Esophagus squamous epithelium (tissue), 4 donors: ENCODE results near the gene GOLGA6L22.
"Not testable (repeated sequence)": the region's sequence is repeated elsewhere in the genome, so short reads cannot be mapped to it uniquely, and the experiment has no call there.

ENCODE experiments used
- POLR2A ChIP-seq, 4 donors: fragments of 450-650 bp; IDR thresholded peaks; one replicate each; pipeline ENCODE4 v1.6.1; 2017; ENCODE audit warnings: antibody characterized with exemption in 4 of 4, mild to moderate bottlenecking in 4 of 4, moderate library complexity in 3 of 4
- TF ChIP-seq, protein P1 (sequence below), 6 experiments: fragments of 450-650 bp in 4 of 6; fragments of 200-600 bp in 2 of 6; sonication (generic) in 2 of 6; IDR thresholded peaks; one replicate each; pipeline ENCODE4 v1.5.1; 2016 to 2019; ENCODE audit warnings: antibody characterized with exemption in 6 of 6, mild to moderate bottlenecking in 4 of 6, moderate library complexity in 4 of 6

DNA sequence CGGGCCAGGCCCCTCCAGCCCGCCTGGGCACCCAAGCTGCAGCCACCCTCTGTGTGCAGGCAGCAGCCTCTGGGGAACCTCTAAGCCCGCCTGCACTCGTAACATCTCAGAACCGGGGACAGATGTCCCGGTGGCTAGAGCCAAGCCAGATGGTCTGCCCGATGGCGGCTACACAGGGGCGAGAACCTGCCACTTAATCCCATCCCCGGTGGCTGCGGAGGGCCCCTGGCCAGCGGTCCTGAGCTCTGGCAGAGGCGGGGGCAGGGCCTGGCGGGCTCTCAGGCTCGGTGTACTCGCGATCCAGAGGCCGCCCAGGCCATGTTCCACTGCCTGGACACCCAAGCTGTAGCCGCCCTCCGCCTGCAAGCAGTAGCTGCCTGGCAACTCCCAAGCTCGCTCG is 40.9 kb upstream of the GOLGA6L22 start:
- TF ChIP-seq, protein P1, sequence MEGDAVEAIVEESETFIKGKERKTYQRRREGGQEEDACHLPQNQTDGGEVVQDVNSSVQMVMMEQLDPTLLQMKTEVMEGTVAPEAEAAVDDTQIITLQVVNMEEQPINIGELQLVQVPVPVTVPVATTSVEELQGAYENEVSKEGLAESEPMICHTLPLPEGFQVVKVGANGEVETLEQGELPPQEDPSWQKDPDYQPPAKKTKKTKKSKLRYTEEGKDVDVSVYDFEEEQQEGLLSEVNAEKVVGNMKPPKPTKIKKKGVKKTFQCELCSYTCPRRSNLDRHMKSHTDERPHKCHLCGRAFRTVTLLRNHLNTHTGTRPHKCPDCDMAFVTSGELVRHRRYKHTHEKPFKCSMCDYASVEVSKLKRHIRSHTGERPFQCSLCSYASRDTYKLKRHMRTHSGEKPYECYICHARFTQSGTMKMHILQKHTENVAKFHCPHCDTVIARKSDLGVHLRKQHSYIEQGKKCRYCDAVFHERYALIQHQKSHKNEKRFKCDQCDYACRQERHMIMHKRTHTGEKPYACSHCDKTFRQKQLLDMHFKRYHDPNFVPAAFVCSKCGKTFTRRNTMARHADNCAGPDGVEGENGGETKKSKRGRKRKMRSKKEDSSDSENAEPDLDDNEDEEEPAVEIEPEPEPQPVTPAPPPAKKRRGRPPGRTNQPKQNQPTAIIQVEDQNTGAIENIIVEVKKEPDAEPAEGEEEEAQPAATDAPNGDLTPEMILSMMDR (IDR thresholded peaks at IDR 0.05), result not testable (repeated sequence)
- not testable (repeated sequence) for TF ChIP-seq POLR2A (IDR thresholded peaks at IDR 0.05)
